ENCODE results near the gene IL24.

Gene IL24

DNA sequence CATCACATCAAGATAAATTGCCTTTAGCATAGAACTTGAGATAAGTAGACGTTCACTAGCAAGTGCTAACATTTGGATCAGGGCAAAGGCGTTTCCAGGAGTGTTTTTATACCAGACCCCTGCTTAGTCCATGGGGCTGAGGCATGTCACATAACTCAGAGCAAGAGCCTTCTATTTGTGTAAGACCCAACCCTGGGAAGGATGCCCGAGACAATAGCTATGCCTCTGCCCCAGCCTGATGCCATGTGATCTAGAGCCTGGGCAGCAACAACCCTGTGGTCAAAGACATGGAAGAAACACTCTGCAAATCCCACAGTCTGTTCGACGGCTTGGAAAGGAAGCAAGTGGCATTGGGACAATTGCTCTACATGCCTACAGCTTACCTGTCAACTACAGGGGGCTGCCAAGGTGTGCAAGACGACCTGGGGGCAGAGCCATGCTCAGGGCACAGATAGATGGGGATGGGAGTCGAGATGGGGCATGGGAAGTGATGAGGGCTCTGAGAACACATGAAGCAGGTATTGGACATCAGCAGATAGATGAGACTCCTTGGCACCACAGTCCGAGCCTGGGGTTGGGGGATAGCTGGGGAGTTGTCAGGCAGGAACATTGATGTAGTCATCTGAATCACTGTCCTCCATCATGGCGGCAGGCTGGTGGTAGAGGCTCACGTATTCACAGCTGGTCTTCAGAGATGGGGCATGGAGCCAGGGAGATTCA, 7.3 kb downstream of the IL24 start:
- no peak for DNase-seq

DNA sequence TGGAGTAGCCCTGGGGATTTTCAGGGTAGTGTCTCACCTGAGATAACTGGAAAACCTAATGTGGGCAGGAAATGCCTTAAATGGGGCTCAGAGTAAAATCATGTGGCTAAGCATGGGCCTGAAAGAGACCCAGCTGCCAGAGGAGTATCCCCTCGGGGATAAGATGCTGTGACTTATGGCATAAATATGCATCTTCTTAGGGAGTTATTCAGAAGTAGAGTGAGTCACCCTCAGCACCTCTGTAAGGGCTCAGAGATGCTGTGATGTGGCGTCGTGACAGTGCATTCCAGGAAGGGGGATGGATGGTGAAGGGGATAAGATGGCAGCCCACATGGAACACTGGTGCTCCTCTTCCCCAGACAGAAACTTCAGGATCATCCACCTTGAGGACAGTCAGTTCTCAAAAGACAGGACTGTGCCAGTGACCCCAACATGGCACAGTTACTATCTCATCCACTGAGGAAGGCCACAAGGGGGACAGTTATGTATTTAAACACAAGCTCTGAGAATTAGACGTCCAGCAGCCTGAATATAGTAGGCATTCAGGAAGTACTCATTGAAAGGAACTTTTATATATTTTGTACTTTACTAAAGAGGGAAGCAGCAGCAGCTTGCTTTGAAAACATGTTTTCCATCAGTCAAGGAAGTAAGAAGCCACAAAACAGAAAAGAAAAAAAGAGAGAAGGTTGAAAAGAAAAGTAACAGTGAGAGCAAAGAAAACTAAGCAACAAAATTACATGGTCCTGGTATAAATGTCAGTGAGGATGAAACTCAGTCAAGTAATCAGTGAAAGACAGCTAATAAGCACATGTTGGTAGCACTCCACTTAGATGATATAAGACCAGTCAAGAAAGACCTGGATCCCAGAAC, 8.3 kb downstream of the IL24 start:
- TF ChIP-seq POLR2A (IDR thresholded peaks at IDR 0.05; ENCODE audit: low read length) (no peak), GATA1 (IDR thresholded peaks at IDR 0.05; ENCODE audit: low read depth, low read length) (no peak)
- no peak for DNase-seq

More for the DNA sequence above, 7.3 kb downstream of the IL24 start:
- TF ChIP-seq POLR2A (IDR thresholded peaks at IDR 0.05; ENCODE audit: low read length) (no peak), GATA1 (IDR thresholded peaks at IDR 0.05; ENCODE audit: low read depth, low read length) (no peak)

DNA sequence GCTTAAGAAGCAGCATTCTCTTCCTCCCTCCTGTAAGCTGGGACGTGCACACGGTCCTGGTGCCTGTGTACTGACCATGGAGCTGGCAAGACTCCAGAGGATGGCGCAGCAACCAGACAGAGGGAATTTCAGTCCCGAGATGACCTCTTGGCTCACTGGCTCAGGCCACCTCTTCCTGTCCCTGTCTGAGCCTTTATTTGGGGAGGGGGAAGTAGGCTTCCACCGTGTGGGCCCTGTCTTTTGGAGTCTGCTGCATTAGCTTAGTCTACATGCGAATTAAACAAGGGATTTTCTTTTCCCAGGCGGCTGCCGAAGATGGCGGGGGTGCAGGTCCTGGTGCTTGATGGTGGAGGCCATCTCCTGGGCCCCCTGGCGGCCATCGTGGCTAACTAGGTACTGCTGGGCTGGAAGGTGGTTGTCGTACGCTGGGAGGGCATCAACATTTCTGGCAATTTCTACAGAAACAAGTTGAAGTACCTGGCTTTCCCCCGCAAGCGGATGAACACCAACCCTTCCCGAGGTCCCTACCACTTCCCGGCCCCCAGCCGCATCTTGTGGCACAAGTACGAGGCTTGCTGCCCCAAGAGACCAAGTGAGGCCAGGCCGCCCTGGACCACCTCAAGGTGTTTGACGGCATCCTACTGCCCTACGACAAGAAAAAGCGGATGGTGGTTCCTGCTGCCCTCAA, 10.2 kb downstream of the IL24 start:
- TF ChIP-seq POLR2A (IDR thresholded peaks at IDR 0.05; ENCODE audit: low read length) (no peak), GATA1 (IDR thresholded peaks at IDR 0.05; ENCODE audit: low read depth, low read length) (no peak)
- peak; percentile 18 to 20 for DNase-seq

DNA sequence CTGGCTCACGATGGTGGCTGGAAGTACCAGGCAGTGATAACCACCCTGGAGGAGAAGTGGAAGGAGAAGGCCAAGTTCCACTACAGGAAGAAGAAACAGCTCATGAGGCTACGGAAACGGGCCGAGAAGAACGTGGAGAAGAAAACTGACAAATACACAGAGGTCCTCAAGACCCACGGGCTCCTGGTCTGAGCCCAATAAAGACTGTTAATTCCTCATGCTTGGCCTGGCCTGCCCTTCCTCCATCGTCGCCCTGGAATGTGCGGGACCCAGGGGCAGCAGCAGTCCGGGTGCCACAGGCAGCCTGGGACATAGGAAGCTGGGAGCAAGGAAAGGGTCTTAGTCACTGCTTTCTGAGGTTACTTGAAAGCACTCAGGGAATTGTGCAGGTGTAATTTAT, 10.8 kb downstream of the IL24 start:
- no peak for DNase-seq
- TF ChIP-seq GATA1 (IDR thresholded peaks at IDR 0.05; ENCODE audit: low read depth, low read length), result no peak

DNA sequence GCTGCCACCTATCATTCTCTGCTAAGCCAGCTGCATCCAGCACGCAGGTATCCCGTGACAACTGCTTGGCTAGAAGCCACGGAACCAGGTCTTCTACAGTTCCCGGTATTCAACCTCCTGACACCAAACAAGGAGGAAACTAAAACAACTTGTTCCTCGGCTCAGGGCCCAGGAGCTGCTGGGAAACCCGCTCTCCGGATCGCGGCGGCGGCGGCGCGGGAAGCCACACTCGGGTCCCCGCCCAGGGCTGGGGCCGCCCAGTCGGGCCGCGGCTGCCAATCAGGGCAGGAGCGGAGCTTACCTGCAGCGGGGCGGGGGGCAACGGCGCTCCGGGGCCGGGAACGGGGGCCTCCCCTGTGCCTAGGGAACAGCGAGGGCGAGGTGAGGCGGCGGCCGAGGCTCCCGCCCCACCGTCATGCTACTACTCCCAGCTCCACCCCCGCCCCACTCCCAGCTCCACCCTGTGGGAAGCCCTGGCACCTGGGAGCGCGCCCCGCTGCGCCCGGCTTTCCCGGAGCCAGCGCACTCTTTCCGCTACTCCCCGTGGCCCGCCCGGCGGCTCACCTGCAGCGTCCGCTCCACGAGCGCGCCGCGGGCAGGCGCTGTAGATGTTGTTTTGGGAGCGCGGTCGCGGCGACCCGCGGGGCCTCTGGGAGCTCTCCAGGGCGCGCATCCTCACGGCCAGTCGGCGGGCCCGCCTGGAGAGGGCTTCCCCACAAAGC, 12.1 kb downstream of the IL24 start:
- no peak for DNase-seq
- TF ChIP-seq POLR2A (IDR thresholded peaks at IDR 0.05; ENCODE audit: low read length) (no peak), GATA1 (IDR thresholded peaks at IDR 0.05; ENCODE audit: low read depth, low read length) (no peak)

DNA sequence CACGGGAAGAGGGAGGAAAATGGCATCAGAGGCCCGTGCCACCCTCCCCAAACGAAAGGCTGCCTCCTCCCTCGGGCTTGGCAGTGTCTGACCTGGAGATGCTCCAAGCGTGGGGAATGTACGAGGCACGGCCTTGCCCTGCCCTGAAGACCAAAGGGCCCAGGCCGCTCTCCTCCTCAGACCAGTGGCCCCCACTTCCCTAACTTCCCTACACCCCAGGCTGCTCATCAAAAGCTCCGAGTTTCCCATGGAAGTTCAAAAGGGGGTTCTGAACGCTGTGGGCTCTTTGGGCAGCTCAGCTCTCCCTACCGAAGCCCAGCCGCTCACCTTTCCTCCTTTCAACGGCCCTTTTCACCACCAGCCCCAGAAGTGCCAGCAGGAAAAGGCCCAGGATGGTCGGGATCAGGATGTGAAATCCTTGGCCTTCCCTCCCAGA, 12.7 kb downstream of the IL24 start:
- no peak for TF ChIP-seq GATA1 (IDR thresholded peaks at IDR 0.05; ENCODE audit: low read depth, low read length)
- DNase-seq, result no peak

DNA sequence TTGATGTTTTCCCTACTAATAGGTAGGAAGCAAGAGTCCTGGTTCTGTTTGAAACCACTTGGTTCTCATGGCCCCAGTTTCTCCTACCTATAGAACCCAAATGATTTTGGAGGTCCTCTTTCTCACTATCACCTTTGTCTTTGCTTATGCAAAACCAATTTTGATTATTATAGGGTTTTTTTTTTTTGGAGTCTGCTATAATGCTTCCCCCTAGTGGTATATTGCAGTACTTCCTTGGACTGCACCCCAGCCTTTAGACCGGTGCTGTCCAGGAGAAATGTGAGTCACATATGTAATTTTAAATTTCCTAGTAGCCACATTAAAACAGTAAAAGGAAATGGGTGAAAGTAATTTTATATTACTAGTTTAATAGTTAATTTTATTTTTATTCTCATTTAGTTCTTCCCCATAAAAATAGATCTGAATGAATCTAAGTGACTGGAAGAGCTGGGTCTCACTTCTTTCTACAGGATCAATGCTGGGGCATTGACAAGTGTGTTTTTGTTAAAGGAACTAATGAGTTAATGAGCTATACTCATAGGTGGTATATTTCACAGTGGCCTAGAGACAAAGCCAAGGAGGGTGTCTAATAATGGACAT, 13.9 kb downstream of the IL24 start:
- TF ChIP-seq GATA1 (IDR thresholded peaks at IDR 0.05; ENCODE audit: low read depth, low read length), result no peak
- no peak for TF ChIP-seq POLR2A (IDR thresholded peaks at IDR 0.05; ENCODE audit: low read length)
- peak; percentile 48 to 70 for DNase-seq

DNA sequence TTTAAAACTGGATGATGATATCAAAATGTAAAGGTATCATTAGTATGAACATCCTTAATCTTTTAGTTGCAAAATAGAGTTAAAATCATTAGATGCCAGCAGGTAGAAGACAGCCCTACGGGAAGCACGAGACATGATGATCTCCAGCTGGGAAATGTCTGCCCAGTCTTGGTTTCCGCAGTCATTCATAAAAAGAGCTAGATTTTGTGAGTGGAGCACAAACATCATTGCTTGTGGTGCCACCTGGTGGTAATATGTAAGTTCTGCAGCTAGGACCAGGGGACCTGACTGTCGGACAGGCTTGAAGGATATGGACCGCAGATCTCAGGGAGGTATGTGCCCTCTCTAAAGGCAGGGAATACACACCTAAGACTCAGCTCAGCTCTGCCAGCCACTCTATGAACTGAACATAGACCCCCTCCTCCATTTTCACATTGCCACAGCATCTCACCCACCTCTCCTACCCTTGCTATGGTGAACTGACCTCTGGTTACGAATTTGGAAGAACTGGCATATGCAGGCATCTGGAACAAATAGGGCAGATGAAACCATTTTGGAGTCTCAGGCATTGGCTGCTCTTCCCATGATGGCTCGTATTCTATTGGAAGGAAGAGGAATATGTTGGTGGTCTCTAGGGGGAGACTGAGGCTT, 15.3 kb downstream of the IL24 start:
- TF ChIP-seq POLR2A (IDR thresholded peaks at IDR 0.05; ENCODE audit: low read length) (no peak), GATA1 (IDR thresholded peaks at IDR 0.05; ENCODE audit: low read depth, low read length) (no peak)

DNA sequence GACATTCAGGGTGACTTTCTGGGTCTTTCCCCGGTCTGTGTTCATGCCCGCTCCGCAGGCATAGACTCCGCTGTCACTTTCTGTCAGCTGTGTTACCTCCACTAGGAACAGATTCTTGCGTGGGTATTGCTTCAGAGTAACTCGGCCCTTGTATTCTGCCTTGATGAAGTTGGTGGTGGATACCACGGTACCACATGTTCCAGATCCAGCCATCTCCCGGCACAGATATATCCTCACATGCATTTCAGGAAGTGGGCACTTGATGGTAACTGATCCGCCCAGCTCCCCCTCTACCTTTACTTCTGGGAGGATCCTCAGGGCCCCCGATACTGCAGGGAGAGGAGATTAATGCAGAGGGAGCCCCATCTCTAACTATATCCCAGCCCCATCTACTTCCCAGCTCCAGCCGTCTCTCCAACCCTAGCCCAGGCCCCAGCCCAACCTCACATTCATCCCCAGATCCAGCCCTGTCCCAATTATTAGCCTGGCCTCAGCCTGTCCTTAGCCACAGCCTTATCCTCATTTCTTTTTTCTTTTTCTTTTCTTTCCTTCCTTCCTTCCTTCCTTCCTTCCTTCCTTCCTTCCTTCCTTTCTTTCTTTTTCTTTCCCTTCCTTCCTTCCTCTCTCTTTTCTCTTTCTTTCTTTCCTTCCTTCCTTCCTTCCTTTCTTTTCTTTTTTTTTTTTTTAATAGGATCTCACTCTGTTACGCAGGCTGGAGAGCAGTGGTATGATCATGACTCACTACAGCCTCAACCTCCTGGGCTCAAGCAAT, 16.7 kb downstream of the IL24 start:
- no peak for TF ChIP-seq POLR2A (IDR thresholded peaks at IDR 0.05; ENCODE audit: low read length)
- TF ChIP-seq GATA1 (IDR thresholded peaks at IDR 0.05; ENCODE audit: low read depth, low read length), result no peak
- no peak for DNase-seq

More for the DNA sequence above, 15.3 kb downstream of the IL24 start:
- DNase-seq, result peak; percentile 71 to 83

DNA sequence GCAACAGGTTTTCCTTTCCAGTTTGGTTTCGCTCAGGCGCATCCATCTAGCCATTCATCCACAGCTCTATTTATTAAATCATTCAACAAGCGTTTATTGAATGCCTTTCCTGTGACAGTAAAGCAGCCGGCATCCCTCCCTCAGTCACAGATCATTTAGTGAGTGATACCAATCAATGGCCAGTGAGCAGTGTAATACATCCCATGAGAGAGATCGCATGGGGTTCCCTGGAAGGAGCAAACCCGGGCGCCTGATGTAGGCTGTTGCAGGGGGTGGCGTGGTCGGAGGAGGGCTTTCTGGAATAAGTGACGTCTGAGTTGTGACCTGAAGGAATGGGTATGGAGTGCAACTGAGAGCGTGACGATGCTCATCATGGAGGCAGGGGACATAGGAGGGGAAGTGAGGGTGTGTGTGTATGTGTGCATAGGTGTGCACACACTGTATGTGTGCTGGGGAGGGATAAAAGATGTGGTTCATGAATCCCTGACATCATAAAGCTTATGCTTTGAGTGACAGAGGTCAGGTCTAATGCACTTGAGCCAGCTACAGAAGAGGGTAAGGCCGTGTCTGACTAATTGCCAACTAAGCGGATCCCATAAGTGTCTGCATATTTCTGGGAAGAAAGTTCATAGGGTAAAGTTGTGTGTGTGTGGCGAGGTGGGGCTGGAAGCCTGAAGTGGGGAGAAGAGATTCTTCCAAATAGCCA, 17.9 kb downstream of the IL24 start:
- no peak for TF ChIP-seq POLR2A (IDR thresholded peaks at IDR 0.05; ENCODE audit: low read length)
- TF ChIP-seq GATA1 (IDR thresholded peaks at IDR 0.05; ENCODE audit: low read depth, low read length), result no peak
- DNase-seq, result no peak

DNA sequence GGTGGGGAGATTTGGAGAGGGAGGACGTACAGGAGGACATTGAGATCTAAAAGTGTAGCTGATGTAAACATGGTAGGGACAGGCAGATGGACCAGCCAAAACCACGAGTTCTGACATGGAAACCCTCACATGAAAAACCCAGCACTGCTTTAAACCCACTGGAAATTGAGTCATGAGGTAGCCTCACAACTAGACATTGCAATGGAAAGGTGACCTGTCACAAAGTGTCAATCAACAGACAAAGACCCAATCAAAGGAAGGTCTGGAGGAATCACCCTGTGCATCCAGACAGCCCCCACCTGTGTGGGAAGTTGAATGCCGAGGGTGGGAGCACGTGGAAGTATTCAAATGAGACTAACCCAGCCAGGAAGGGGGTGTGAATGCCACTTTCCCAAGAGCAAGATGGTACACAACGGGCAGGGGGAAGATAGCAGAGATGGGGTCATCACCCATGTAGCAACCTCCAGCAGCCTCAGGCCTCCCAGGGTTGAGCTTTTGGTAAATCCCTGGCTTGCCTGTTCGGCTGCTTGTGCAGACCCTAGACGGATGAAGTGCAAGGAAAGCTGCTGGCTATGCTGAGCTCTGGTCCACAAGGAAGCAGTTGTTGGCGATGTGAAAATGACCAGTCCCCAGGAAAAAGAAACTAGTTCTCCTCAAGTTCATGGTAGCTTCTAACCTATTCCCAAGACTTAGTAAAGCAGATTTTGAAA, 18.9 kb downstream of the IL24 start:
- TF ChIP-seq POLR2A (IDR thresholded peaks at IDR 0.05; ENCODE audit: low read length) (no peak), GATA1 (IDR thresholded peaks at IDR 0.05; ENCODE audit: low read depth, low read length) (no peak)
- DNase-seq, result no peak

All from erythroblast (primary cell).